OCI-M2 (cell line): Measurements from ENCODE around the gene NEMP2.

ENCODE experiments used
- DNase-seq: peaks from one replicate; lab custom pipeline; 2025; ENCODE audit not compliant: unreplicated experiment; lab: John Stamatoyannopoulos, UW

Gene NEMP2

DNA sequence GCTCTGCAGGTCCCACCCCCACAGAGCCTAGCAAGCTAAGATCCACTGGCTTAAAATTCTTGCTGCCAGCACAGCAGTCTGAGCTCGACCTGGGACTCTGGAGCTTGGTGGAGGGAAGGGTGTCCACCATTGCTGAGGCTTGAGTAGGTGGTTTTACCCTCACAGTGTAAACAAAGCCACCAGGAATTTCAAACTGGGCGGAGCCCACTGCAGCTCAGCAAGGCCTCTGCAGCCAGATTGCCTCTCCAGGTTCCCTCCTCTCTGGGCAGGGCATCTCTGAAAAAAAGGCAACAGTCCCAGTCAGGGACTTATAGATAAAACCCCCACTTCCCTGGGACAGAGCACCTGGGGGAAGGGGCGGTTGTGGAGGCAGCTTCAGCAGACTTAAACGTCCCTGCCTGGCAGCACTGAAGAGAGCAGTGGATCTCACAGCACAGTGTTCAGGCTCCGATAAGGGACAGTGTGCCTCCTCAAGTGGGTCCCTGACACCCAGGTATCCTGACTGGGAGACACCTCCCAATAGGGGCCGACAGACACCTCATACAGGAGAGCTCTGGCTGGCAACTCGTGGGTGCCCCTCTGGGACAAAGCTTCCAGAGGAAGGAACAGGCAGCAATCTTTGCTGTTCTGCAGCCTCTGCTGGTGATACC is 20.0 kb upstream of the NEMP2 start:
- DNase-seq, result no peak

DNA sequence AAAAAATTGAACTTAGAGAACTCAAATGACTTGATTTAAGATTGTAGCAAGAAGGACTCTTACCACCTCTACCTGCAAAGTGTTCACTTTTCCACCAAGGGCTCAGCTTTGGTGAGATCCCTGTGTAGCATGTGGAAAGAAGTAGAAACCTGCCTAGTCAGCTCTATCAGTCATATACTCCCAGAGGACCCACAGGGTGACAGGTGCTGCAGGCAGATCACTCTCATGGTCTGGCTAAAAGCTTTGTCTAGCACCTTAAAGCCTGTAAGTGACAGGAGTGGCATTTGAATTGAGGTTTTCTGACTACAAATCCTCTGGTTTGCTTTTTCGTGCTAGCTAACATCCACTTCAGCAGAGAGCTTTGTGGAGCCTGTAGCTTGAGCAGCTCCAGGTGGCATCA is 18.7 kb upstream of the NEMP2 start:
- DNase-seq, result no peak

DNA sequence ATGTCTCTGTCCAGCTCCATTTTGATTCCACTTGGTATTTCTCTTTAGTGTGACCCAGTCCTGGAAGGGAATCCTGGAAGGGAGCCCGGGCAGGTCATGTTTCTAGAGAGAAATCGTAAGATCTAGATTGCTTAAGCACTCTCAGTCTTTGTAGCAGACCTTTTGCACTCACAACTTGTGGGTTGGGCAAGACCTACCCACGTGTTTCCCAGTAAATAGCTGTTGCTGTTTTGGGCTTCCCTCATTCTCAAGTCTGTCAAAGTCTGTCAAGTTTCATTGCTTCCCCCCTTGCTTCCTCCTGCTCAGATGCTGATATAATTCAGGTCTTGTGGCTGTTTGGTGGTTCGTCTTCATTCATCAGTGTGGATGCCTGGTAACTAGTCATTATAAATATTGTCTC is 17.4 kb upstream of the NEMP2 start:
- DNase-seq, result no peak

DNA sequence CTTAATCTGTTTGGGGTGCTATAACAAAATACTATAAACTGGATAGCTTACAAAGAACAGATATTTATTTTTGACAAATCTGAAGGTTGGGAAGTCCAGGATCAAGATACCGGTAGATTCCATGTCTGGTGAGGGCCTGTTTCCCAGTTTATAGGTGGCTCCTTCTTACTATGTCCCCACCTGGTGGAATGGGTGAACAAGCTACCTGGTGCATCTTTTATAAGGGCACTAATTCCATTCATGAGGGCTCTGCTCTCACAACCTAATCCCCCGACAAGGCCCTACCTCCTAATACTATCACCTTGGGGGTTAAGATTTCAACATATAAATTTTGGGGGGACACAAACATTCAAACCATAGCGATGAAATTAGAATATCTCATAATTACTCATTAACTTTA is 15.6 kb upstream of the NEMP2 start:
- DNase-seq, result no peak

DNA sequence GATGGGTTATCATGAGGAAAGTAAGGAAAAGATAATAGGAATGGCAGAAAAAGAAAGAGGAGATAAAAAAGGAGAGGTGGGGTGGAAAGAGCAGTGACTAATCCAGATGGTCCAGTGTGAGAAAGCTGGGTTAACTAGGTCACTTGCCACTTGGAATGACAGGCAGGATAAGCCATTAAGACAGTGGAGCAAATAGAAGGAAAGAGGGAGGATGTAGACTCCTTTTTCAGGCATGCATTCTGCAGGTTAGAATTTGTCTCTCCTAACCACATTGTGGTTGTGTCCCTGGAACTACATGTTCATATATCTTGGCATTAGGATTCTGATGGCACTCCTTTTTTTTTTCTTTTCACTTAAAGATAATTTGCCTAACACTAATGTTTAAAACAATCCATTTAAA is 13.4 kb upstream of the NEMP2 start:
- DNase-seq, result no peak

DNA sequence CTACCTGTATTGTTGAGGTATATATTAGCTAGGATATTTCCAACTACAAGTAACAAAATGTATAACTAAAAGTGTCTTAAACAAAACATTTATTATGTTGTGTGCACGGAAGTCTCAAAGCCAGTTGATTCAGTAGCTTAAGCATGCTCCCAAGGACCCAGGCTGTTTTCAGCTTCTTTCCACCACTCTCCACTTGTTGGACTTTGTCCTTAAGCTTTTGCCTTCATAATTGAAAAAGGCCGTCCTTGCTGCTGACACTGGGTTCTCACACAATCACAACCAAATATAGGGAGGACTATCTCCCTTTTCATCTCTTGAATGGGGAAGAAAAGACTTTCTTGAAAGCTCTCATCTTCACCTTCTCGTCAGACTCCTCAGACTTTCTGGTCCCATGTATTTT is 12.2 kb upstream of the NEMP2 start:
- no peak for DNase-seq

DNA sequence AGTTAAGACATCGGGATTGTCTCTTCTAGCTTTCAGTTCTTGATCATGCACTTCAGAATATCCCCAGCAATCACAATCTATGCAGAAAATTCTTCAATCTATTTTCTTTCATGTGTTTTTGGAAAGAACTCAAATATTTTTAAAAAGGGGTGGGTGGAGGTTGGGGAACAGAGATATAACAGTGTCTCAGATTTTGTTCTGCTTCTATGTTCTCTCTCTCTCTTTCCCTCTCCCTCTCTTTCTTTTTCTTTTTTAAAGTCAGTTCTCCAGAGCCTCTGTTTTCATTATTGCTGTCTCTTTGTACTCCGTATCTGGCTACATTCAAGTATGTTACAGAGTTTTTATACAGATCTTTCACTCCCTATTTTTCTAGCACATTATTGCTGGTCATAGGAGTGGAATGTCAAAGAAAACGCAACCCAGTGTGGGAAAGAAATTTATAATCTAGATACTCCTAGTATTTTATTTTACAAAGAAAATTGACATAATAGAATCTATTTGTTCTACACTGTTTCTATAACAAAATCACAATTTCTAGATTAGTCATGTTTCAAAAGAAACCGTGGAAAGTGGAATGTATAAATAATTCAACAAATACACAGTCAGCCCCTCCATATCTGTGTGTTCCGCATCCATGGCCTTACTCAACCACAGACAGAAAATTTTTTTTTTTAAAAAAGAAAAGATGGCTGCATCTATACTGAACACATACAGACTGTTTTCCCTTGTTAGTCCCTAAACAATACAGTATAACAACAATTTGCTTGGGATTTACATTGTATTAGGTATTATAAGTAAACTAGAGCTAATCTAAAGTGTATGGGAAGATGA is 11.2 kb upstream of the NEMP2 start:
- DNase-seq, result no peak

DNA sequence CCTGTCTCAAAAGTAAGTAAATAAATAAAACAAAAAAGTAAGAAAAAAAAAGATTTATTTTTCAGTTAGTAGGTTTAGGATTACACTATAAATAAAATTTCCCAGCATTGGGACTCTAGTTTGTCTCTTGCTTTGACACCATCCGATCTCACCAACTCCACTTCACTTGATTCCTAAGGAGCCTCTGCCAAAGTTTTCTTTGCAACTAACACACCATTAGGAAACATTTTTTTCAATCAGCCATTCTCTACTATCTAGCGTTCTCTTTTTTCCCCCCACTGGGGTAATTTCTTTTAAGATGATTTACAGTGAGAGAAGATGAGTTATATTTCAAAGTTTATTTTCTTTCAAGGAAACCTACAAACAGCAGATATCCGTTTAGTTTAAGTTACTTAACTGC is 10.6 kb upstream of the NEMP2 start:
- DNase-seq, result no peak

DNA sequence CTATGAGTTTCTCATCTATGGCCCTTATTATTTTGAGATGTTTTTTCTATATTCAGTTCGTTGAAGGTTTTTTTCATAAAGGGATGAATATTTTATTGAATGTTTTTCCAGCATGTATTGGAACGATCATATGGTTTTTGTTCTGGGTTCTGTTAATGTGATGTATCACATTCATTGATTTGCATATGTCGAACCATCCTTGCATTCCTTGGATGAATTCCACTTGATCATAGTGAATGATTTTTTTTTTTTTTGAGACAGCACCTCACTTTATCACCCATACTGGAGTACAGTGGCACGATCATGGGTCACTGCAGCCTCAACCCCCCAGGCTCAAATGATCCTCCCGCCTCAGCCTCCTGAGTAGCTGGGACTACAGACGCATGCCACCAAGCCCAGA is 5.5 kb upstream of the NEMP2 start:
- DNase-seq, result no peak

DNA sequence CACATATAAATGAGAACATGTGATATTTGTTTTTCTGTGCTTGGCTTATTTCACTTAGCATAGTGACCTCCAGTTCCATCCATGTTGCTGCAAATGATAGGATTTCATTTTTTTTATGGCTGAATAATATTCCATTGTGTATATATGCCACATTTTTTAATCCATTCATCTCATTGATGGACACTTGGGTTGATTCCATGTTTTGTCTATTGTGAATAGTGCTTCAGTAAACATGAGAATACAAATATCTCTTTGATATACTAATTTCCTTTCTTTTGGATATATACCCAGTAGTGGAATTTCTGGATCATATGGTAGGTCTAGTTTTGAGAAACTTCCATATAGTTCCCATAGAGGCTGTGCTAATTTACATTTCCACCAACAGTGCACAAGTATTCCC is 3.7 kb upstream of the NEMP2 start:
- no peak for DNase-seq

DNA sequence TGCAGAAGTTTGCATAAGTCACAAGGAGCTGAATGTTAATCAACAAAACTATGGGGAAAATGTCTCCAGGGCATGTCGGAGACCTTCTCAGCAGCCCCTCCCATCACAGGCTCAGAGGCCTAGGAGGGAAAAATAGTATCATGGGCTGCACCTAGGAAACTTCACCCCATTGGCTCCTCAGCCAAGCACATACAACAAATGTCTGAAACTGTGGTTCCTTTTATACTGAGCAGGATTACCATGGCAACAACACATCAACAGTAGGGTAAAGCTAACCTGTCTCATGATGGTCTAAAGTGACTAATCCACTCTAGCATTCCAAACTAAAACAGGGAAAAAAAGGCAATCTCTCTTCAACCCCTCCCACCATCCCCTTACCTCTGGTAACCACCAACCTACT is 3.2 kb upstream of the NEMP2 start:
- DNase-seq, result no peak

DNA sequence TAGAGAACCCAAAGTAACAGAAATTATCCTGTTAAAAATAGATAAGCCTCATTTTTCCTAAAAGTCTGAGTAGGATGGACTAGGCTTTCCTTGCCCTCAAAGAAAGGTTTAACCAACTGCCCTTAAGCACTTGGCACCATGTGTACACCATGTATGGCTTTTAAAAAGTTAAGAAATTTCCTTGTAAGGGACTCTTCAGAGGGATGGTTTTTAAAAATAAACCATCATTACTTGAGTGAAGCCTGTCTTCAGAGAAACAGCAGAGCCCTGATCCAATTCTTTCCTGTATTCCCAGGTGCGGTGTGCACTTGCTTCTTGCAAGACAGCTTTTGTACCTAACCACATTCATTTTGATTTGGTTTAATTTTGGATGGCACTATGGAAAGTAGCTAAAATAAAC is 1.1 kb upstream of the NEMP2 start:
- DNase-seq, result no peak

DNA sequence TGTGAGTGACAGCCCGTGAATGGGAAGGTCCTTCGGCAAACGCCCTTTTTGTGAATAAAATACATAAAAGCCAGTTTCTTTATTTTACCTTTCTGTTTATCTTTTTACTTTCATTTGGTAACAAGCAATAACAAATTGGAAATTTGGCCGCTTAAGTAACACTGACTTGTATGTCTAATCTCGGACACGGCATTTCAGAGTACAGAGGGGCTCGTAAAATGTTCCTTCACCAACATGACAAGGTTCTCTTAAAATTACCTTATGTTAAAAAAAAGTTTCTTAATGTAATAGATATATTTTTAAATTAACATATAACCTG is 558 bp upstream of the NEMP2 start:
- DNase-seq, result no peak

DNA sequence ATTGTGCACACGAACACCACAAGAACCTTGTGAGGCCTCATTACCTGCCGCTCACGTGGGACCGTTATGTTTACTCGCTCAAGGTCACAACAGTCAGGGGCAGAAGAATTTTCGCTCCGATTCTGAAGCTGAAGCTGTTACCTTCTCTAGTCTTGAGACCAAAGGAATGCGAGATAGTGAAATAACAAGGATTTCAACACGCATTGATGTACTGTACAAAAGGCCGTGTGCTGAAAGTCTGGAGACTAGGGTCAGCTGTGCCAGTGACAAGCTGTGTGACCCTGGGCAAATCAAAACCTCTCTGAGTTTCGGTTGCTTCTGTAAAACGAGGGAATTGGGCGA is 583 bp downstream of the NEMP2 start:
- DNase-seq, result no peak

DNA sequence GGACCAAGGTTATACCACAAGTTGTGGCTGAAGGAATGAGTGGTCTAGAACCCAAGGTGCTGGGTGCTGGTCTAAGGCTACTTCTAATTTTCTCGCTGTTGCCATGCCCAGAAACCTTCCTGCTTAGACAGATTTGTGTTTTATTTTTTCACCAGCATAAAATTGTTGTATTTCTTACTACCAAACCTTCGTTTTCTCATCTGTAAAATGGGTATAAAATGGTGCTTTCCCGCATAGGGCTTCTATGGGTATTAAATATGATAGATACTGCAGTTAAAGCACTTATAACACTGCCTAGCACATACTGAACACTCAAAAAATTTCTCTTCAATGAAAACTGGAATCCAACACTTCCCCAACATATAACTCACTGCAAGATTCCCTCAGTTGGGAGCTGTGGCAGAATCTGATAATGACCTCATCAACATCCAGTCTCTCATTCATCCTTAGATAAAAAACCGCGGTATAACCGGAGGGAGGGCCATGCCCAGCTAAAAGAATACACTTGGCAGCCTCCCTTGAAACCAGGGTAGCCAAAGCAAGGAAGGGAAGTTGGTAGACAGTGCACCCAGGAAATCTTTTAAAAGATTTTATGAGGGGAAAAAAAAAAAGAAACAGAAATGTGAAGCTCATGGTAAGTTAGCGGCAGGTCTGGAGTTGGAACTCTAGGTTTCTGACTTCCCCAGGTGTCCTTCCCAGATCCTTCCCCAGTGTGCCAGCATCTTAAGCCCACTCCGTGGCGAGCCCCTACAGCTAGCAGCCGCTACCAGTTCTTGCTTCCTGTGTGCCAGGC is 1.2 kb downstream of the NEMP2 start:
- DNase-seq, result no peak

DNA sequence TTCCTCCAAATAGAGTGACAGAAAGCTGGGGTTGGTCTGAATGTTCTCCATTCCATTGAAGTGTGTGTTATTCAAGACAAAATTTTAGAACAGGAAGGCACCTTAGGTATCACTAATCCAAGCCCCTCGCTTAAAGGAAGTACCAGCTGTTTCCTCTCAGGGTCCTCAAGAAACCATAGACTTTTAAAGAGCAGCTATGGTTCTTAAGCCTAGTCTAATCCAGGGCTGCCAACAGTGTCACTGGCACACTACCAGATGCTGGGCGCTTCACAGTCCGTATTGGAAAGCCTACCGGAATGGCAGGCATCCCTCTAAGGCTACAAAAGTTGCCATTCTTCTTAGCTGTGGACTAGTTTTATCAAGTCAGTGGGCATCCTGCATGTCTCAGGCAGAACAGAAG is 1.9 kb downstream of the NEMP2 start:
- no peak for DNase-seq

DNA sequence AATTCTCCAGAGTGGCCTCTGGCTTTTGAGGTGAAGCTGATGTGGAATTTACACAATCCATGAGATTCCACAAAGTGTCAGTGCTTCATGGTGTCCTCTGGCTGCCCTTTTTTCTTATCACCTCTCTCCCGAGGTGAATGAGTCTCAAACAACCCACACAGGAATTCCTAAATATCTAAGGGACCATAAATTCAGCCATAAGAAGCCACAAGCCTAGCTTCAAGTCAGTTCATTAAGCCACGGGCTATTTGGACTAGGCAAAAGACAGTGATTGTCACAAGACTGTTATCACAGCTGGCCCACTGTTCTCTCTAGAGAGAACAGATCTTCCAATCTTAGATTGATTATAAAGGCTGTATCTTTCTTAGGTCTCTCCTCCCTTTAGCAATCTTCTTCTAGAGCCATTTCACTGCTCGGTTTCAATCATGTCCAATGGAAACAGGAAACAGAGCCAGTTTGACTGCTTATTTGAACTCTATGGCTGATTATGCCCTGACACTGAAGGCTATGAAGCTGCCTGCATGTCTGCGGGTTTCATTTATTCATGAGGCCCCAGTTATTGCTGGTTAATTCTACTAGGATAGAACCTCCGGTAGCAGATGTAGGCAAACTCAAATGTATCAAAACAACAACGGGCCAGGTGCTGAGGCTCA is 4.1 kb downstream of the NEMP2 start:
- DNase-seq, result no peak

DNA sequence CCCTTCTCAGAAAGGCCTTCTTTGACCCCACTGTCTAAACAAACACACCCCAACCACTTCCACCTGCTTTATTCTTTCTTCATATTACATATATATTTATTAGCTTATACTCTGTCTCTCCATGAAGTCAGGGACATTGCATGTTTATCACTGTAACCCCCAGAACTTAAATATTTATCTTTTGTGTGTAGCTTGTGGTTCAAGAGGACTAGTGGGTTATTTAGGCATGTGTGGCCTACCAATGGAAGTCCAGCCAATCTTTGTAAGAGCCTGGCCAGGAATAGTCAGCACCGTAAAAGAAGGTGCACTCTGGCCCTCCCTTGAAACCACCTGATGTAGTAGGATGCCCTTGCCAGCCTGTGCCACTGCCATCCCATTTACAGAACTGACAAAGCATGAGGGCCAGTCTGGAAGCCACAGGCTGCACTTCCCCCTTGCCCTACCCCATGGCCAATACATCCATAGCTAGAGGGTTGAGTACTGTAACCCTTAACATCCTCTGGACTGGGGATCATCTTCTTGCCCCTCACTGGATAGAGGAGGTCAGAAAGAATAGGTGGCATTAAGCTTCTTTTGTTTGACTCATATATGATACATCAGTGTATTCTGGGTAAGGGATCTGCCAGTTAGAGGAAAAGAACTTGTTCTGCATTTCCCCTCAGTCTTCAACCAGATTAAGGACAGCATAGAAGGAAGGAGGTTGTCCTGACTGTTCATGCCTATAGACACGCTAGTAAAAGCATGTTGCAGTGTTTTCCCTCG is 4.9 kb downstream of the NEMP2 start:
- DNase-seq, result no peak

DNA sequence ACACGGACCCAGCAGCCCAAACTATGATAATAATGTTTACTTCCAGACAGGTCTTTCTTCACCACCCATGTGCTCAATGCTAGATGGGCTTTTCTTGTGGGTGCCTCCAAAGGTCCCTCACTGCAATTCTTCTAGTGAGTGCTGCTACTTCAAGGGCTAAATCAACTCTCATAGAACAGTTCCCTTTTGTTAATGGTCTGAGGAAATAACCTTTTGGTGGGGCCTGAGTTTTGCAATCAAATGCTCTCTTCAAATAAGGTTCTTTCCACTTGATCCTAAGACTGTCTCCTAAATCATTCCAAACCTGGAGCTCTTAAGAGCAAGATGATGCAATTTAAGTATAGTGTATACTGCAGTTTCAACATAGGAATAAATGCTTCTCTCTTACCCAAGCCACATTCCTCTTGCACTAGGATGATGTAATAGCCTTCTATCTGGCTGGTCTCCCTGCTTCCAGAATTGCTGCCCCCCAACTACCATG is 6.0 kb downstream of the NEMP2 start:
- no peak for DNase-seq

DNA sequence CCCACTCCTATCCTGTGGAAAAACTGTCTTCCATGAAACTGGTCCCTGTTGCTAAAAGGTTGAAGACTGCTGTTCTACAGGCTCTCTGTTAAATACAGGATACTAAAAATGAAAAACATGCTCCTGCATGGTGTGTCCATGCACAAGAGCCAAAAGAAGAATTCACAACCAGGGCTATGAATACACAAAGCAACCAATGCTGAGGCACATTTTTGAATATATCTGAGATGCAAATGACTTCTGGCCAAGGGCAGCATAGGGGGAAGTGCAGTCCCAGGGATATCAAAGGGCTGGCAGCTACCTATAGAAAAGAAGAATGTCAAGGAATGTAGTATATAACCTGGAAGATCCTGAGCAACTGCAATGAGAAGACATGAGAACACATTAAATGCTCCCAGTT is 6.6 kb downstream of the NEMP2 start:
- no peak for DNase-seq

DNA sequence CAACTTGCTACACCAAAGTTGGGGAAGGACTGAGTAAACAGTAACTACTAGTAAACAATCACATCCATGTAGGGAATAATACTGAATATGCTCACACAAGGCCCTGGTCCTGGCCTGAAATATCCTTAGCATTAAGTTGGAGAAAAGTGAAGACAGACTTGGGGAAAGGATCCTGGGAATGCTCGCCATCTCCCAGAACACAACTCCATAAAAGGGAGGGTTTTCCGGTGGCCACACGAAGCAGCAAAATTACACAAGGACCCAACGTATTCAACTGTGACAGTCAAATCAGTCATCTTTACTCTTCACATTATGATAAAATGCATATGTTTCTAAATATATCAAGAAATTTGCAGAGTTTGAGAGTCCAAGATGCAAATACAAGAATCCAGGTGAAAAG is 7.3 kb downstream of the NEMP2 start:
- no peak for DNase-seq
